Testis (tissue), 3 donors: ENCODE results near the gene CELF2. TPM values are rescaled to one million over a fixed set of nuclear protein-coding genes. Genes with fewer than 3 reads are reported as not detected.
A peak's percentile ranks its signal among the peaks of the same experiment; 100 is the strongest.

Source experiments
- DNase-seq: peaks from one replicate; pipeline ENCODE4 v3.0.0-alpha.2; 2019
- H3K27ac ChIP-seq, 2 donors: fragments of 200-600 bp; sonication (generic); one replicate each; pipeline ENCODE4 v1.5.1; 2019
- H3K27me3 ChIP-seq: fragments of 200-600 bp; sonication (generic); one replicate; pipeline ENCODE4 v1.5.1; 2019
- H3K36me3 ChIP-seq: fragments of 200-600 bp; sonication (generic); one replicate; pipeline ENCODE4 v1.5.1; 2017; ENCODE audit warnings: low read depth; ENCODE audit errors: missing control alignments
- H3K4me1 ChIP-seq: fragments of 200-600 bp; sonication (generic); one replicate; pipeline ENCODE4 v1.5.1; 2019
- H3K4me3 ChIP-seq, 2 donors: fragments of 200-600 bp; sonication (generic); one replicate each; pipeline ENCODE4 v1.5.1; 2017 to 2019
- H3K9me3 ChIP-seq: fragments of 200-600 bp; sonication (generic); one replicate; pipeline ENCODE4 v1.5.1; 2017
- POLR2A ChIP-seq: fragments of 450-650 bp; IDR thresholded peaks from one replicate; pipeline ENCODE4 v1.6.1; 2017; ENCODE audit warnings: antibody characterized with exemption, mild to moderate bottlenecking, moderate library complexity
- WGBS, 2 donors: methylation state at CpG; one replicate each; pipeline ENCODE4 v1.1.5; 2018; 5-methylcytosine and 5-hydroxymethylcytosine counted together
- intact Hi-C: fragments of 100-400 bp; cut with DNase I; formaldehyde crosslinking; loops from one replicate; pipeline ENCODE4 v1.15.1; 2023; ENCODE audit warnings: low total_unique reads
- polyA plus RNA-seq: library from polyadenylated mRNA; stranded (reverse); fragments of 350-450 nt; fragmentation: Illumina TruSeq; extraction: RNeasy Lipid Tissue Mini Kit (QIAGEN cat#74804); gene quantifications from one replicate; pipeline ENCODE4 v1.2.3, GENCODE V29; 2014; ENCODE audit warnings: low read depth, low replicate concordance; ENCODE audit not compliant: insufficient read depth
- total RNA-seq, 2 donors: library from RNA; depleted of rRNA; stranded (reverse); fragments of >200 nt; gene quantifications; one replicate each; pipeline ENCODE4 v1.2.3, GENCODE V29; 2016
- TF ChIP-seq, protein P1 (sequence below), 3 experiments: fragments of 450-650 bp in 2 of 3; fragments of 200-600 bp in 1 of 3; sonication (generic) in 1 of 3; IDR thresholded peaks; one replicate each; pipeline ENCODE4 v1.5.1; 2016 to 2019; ENCODE audit warnings: antibody characterized with exemption in 3 of 3, mild to moderate bottlenecking in 2 of 3, moderate library complexity in 1 of 3

The CELF2 gene
- total and polyA plus RNA-seq, 3 donors from 2014 or later, result 17.5 to 41.6 (median 27.8) TPM

DNA sequence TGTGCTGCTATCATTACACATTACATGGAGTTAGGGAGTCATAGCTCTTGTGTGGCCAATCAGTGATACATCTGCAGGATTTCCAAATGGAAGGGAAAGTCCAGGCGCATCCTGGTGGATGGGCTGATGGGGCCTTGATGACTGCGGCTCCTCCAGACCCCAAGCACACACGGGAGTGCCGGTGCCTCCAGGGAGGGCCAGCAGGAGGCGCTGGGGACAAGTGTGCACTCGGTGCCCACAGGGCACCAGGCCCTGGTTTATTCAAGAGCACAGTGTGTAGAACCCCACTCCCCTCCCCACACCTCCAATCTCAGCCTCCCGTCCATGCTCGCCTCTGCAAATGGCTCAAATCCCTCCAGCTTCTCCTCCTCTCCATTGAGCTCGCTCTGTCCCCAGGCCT, 349.8 kb downstream of the CELF2 start:
- no peaks in the 10 kb centered on the region for H3K36me3 ChIP-seq
- TF ChIP-seq, protein P1, sequence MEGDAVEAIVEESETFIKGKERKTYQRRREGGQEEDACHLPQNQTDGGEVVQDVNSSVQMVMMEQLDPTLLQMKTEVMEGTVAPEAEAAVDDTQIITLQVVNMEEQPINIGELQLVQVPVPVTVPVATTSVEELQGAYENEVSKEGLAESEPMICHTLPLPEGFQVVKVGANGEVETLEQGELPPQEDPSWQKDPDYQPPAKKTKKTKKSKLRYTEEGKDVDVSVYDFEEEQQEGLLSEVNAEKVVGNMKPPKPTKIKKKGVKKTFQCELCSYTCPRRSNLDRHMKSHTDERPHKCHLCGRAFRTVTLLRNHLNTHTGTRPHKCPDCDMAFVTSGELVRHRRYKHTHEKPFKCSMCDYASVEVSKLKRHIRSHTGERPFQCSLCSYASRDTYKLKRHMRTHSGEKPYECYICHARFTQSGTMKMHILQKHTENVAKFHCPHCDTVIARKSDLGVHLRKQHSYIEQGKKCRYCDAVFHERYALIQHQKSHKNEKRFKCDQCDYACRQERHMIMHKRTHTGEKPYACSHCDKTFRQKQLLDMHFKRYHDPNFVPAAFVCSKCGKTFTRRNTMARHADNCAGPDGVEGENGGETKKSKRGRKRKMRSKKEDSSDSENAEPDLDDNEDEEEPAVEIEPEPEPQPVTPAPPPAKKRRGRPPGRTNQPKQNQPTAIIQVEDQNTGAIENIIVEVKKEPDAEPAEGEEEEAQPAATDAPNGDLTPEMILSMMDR (IDR thresholded peaks at IDR 0.05), result no peak
- TF ChIP-seq POLR2A, result no peak
- intact Hi-C loops, result no loop called here
- H3K27me3 ChIP-seq, result no peaks in the 10 kb centered on the region
- WGBS, 2 donors, result 71 to 82% methylated on average over 8 to 9 of the region's 9 CpGs
- no peaks in the 10 kb centered on the region for H3K4me1 ChIP-seq
- no peaks in the 10 kb centered on the region for H3K9me3 ChIP-seq
- DNase-seq, result no peak
- H3K4me3 ChIP-seq, result peak overlapping the region in 1 of 2 donors; percentile 3
- no peak overlapping the region for H3K27ac ChIP-seq

DNA sequence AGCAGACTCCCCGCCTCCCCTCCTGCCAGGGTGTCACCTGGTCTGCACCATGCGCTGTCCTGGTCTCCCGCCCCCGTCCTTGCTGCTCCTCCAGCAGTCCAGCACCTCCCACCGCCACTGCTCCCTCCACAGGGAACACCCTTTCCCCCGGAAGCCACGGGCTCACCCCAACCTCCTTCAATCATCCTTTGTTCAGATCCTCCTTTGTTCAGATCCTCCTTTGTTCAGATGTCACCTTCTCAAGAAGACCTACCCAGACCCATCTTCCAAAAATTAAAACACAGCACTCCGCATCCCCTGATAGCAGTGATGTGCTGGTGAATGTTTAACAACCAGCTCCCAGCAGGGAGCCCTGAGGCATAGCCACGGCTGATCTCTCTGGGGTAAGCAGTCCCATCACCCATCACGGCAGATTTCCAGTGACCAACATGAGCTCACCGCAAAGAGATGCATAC, 356.1 kb downstream of the CELF2 start:
- H3K4me3 ChIP-seq, result no peak overlapping the region
- intact Hi-C loops, result no loop called here
- TF ChIP-seq POLR2A, result no peak
- TF ChIP-seq, protein P1 (IDR thresholded peaks at IDR 0.05), result no peak

DNA sequence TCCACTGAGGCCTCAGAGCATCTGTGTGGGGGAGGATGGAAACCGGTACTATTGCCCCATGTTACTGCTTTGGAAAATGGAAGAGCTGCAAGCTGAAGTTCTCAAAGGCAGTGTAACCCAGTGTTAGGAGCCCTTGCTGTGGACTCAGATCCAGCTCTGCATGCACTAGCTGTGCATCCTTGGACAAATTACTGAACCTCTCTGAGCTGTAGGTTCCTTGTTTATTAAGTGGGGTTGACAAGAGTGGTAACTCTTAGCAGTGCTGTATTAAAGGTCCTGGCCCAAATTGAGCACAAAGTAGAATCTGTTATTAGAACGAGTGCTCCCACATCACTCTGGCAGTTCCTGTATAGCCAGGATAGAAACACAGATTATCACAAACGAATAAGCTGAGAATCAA, 359.6 kb downstream of the CELF2 start:
- Histone ChIP-seq H3K9me3 (no peaks in the 10 kb centered on the region), H3K27me3 (no peaks in the 10 kb centered on the region), H3K36me3 (no peaks in the 10 kb centered on the region), H3K4me1 (no peaks in the 10 kb centered on the region), H3K27ac (no peak overlapping the region), H3K4me3 (no peak overlapping the region)
- TF ChIP-seq, protein P1 (IDR thresholded peaks at IDR 0.05), result no peak
- TF ChIP-seq POLR2A, result no peak
- intact Hi-C loops, result no loop called here
- DNase-seq, result no peak
- WGBS, 2 donors, result 82 to 90% methylated on average over 3 of the region's 3 CpGs

More for the DNA sequence above, 356.1 kb downstream of the CELF2 start:
- H3K9me3 ChIP-seq, result no peaks in the 10 kb centered on the region
- no peaks in the 10 kb centered on the region for H3K4me1 ChIP-seq
- WGBS, 2 donors, result 83 to 88% methylated on average over 11 of the region's 11 CpGs
- no peaks in the 10 kb centered on the region for H3K36me3 ChIP-seq
- DNase-seq, result no peak
- H3K27ac ChIP-seq, result no peak overlapping the region
- no peaks in the 10 kb centered on the region for H3K27me3 ChIP-seq

DNA sequence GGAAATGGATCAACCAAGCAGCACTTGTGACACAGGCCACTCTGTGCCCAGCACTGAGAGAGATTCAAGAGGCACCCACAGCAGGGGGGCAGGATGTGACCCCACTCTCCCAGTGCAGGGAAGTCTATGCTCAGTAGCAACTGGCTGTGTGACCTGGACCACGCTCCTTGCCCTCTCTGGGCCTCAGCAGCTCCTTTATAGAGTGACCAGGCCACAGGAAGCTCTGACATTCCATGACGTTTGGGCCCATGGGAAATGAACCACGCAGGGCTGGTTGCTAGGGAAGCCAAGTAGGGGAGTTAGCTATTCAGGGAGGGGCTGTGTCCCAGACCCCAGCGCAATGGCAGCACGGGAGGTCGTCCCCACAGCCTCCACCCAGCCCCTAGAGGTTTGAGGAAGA, 361.2 kb downstream of the CELF2 start:
- no peaks in the 10 kb centered on the region for H3K4me1 ChIP-seq
- no peaks in the 10 kb centered on the region for H3K27me3 ChIP-seq
- no peak for DNase-seq
- intact Hi-C loops, result no loop called here
- TF ChIP-seq, protein P1 (IDR thresholded peaks at IDR 0.05), result no peak
- TF ChIP-seq POLR2A, result no peak
- H3K36me3 ChIP-seq, result no peaks in the 10 kb centered on the region
- H3K9me3 ChIP-seq, result no peaks in the 10 kb centered on the region
- 63 to 85% methylated on average over 6 of the region's 6 CpGs for WGBS, 2 donors
- no peak overlapping the region for H3K4me3 ChIP-seq
- no peak overlapping the region for H3K27ac ChIP-seq

DNA sequence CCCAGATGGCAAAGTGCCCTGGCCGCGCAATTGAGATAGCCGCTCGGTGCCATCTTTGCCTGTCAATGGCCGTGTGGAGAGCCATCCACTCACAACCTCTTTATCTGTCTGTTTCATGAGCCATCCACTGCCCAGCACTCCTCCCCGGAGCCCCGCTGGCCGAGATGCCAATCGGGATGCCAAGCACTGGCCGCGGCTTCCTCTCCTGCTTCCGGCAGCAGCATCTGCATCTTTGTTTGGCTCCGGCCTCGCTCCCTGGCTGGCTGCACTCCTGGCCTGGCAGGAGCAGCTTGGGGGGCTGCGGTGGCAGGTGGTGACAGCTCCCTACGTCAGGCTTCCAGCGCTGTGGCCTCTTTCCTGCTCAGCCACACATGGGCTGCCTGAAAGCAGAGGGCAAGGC, 362.1 kb downstream of the CELF2 start:
- Histone ChIP-seq H3K4me1 (no peaks in the 10 kb centered on the region), H3K27me3 (no peaks in the 10 kb centered on the region), H3K27ac (no peak overlapping the region), H3K36me3 (no peaks in the 10 kb centered on the region), H3K4me3 (no peak overlapping the region), H3K9me3 (no peaks in the 10 kb centered on the region)
- DNase-seq, result no peak
- 93 to 96% methylated on average over 13 to 17 of the region's 17 CpGs for WGBS, 2 donors
- no peak for TF ChIP-seq POLR2A
- TF ChIP-seq, protein P1 (IDR thresholded peaks at IDR 0.05), result no peak
- intact Hi-C loops, result no loop called here
